Posterior cingulate gyrus (tissue), 11 donors: ENCODE data around the gene RALGAPA2.
"Not testable (repeated sequence)": the region's sequence is repeated elsewhere in the genome, so short reads cannot be mapped to it uniquely, and the experiment has no call there.

Experiments
- DNase-seq, 10 donors: peaks; one replicate each; pipeline versions ENCODE4 v3.0.0 to v3.0.0-alpha.2; 2020 to 2021; ENCODE audit warnings: mixed read lengths in 3 of 10
- intact Hi-C: fragments of 100-400 bp; cut with DNase I; formaldehyde crosslinking; loops from one replicate; pipeline ENCODE4 v1.15.1; 2023

Gene RALGAPA2

GRCh38 chr20:20549267-20549612 is 163.2 kb downstream of the RALGAPA2 start:
- DNase-seq = no peak
- intact Hi-C loops = no loop called here

GRCh38 chr20:20548527-20549266 is 163.7 kb downstream of the RALGAPA2 start:
- intact Hi-C loops = no loop called here
- no peak for DNase-seq

- no peak for DNase-seq
- intact Hi-C loops = no loop called here
These were observed 164.6 kb downstream of the RALGAPA2 start for GRCh38 chr20:20547876-20548266.

DNA sequence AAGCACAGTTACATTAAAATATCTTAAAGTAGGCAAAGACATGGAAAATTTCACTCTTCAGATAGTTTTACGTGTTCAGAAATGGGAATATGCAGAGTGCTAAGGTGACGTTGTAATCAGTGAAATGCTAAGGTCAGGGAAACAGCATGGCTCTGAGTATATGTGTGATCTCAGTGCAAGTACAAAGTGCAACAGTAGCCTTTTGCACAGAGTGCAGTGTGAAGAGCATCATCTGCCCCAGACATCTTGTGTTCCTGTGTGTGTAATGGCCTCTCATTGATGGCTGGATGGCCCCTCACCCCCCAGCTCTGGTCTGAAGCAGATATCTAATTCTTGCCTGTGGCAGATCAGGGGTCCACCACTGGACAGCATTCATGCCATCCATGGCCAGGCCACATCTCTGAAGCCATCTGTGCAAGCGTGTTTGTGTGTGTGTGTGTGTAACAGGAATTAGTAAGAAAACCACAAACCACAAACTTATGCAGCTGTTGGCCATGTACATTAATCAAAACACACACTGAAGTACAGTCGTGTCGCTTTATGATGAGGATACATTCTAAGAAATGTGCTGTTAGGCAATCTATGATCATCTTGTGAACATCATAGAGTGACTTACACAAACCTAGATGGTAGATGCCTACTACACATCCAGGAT is 165.1 kb downstream of the RALGAPA2 start:
- DNase-seq = no peak
- intact Hi-C loops = no loop called here

- intact Hi-C loops = no loop called here
- no peak for DNase-seq
These were observed 166.0 kb downstream of the RALGAPA2 start for GRCh38 chr20:20546402-20546801.

DNA sequence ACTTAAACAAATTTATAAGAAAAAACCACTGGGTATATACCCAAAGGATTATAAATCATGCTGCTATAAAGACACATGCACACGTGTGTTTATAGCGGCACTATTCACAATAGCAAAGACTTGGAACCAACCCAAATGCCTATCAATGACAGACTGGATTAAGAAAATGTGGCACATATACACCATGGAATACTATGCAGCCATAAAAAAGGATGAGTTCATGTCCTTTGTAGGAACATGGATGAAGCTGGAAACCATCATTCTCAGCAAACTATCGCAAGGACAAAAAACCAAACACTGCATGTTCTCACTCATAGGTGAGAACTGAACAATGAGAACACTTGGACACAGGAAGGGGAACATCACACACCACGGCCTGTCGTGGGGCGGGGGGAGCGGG is 169.1 kb downstream of the RALGAPA2 start:
- DNase-seq, intact Hi-C loops: not testable (repeated sequence)

GRCh38 chr20:20536240-20536933 is 176.1 kb downstream of the RALGAPA2 start:
- intact Hi-C loops = no loop called here
- DNase-seq = no peak

- no peak for DNase-seq
These were observed 177.4 kb downstream of the RALGAPA2 start for GRCh38 chr20:20535051-20535450.

DNA sequence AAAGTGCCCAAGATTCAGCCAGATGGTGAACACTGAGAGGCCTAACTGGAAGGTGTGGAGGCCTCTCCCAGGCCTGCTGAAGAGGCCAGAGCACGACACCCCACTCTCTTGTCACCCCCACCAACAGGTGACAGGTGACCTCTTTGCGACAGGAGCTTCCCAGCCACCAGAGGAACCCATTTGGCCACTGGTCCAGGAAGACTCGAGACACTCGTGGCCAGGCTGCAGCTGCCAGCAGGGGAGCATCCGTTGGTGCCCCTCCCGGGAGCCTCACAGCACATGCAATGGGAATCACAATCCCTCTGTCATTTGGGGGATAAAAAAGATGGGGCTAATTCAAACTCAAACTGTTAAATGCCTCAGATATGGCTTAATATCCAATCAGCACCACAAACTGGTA is 181.2 kb downstream of the RALGAPA2 start:
- DNase-seq = peak in 2 of 10 donors; percentile 53 to 62
- intact Hi-C loops = no loop called here

More at GRCh38 chr20:20535051-20535450, 177.4 kb downstream of the RALGAPA2 start:
- intact Hi-C loops = no loop called here

DNA sequence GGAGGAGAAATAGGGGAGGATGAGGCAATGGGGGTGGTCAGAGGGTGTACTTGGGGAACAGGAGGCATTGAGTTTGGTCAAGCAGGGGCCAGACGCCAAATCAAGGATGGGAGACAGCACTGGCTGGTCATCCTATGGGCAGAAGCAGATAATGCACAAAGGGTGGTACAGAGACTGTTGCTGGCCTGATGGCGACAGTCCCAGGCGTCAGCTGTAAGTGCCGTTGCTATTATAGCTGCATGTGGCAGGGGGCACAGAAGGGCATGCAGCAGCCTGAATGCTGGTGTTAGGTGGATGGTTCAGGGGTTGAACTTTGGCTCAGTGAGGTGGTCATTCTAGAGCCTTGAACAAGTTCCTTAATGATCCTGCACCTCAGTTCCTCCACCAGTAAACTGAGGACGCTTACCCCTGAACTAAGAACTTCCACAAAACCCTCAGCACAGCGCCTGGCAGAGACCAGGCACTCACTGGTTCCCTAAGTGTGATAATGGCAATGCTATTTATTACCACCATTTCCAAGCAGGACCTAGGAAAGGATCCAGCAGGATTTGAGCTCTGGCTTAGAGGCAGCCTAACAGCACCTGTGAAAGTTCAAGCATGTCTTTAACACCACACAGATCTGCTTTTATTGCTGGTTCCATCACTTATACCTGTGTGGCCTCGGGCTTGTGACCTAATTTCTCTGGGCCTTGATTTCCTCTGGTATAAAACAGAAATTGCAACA is 181.9 kb downstream of the RALGAPA2 start:
- peak in 9 of 10 donors; percentile 18 to 90 (median 55) for DNase-seq
- intact Hi-C loops = no loop called here

- intact Hi-C loops = no loop called here
- no peak for DNase-seq
These were observed 182.8 kb downstream of the RALGAPA2 start for GRCh38 chr20:20529597-20529996.

DNA sequence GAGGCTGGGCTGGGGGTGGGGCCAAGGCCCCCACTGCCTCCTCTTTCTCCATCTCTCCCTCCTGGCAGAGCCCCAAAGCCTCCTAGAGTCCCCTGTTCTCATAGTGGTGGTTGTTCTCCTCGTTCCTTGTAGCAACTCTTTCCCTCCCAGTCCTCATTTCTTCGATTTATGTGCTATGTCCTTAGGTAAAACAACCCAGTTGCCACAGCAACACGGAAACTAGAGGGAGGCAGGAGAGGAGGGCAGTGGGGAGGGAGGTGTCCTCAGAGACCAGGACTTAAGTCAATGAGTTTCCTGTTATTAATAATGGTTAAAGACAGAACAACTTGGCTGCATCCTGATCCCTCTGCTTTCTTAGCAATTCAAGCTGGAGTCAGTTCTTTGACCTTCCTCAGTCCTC is 183.6 kb downstream of the RALGAPA2 start:
- DNase-seq = no peak

DNA sequence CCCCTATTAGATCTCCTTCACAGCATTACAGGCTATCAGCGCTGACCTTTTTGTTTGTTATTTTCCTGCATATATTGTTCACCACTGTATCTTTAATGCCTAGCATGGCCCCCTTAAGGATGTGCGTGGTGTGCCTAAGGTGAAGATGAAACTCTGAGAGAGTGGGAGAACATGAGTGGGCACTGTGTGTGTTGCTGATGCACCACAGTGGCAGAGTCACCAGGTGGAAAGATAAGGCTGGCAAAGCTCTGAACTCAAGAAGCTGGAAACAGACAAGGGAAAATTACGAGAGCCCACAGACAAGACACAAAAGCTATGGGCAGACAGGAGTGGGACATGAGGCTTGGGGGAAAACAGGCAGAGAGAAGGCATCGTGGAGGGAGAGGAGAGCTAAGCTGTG is 184.8 kb downstream of the RALGAPA2 start:
- no peak for DNase-seq
- intact Hi-C loops = no loop called here

More for the DNA sequence above, 183.6 kb downstream of the RALGAPA2 start:
- intact Hi-C loops = no loop called here

GRCh38 chr20:20525756-20526155 is 186.7 kb downstream of the RALGAPA2 start:
- DNase-seq = peak in 6 of 10 donors; percentile 13 to 75 (median 32)
- intact Hi-C loops = no loop called here

GRCh38 chr20:20525214-20525613 is 187.2 kb downstream of the RALGAPA2 start:
- no peak for DNase-seq
- intact Hi-C loops = no loop called here

GRCh38 chr20:20524756-20525155 is 187.7 kb downstream of the RALGAPA2 start:
- intact Hi-C loops = no loop called here

GRCh38 chr20:20521736-20522135 is 190.7 kb downstream of the RALGAPA2 start:
- DNase-seq = no peak
- intact Hi-C loops = no loop called here

More at GRCh38 chr20:20524756-20525155, 187.7 kb downstream of the RALGAPA2 start:
- no peak for DNase-seq

DNA sequence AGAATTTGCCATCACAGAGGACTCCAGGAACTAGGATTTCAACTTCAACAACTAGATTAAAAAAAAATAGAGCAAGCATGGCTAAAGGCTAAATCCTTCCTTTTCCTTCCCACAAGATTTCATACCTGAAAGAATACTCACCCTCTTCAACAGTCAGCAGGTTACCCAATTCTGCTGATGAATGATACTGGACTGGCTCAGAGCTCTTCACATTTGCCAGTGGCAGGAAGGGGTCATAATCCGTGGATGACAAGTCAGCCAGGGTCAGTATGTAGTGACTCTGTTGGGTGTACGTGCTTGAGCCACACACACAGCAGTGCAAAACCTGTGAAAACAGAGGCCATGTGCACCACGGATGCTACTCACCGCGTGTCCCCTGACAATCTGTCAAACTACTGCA is 191.7 kb downstream of the RALGAPA2 start:
- DNase-seq = no peak
- intact Hi-C loops = no loop called here

- intact Hi-C loops = no loop called here
These were observed 193.2 kb downstream of the RALGAPA2 start for GRCh38 chr20:20519269-20519668.

DNA sequence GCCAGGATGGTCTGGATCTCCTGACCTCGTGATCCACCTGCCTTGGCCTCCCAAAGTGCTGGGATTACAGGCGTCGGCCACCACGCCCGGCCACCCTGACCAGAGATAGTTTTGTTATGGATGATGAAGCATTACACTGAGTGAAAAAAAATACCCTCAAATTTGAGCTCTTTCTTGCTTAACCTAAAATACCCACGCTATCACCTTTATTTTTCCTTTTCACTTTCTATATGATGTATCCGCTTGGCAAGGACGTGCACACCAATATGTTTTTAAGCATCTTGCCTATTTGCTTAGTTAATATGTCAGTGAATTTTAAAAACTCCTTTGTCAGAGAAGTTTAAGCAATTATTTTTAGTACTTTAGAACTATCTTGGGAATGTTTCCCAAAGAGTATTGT is 194.2 kb downstream of the RALGAPA2 start:
- intact Hi-C loops = no loop called here
- DNase-seq = no peak

More at GRCh38 chr20:20519269-20519668, 193.2 kb downstream of the RALGAPA2 start:
- no peak for DNase-seq

DNA sequence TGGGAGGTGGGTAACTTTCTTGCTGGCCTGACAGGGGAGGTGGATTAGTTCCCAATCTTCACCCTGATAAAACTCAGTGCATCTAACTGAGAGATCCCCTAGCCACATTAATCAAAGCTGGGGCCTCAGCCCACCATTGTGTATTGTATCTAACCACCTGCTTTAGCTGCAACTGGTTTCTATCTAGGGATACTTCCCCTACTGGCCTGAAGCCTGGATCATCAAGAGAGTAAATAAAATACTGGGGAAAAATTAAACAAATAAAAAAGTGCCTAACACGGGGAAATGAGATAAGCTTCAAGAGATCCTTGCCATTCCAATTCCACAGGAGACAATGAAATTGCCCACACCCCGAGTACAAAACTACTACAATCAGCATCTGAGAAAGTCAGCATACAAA is 195.1 kb downstream of the RALGAPA2 start:
- no peak for DNase-seq
- intact Hi-C loops = no loop called here
